ENCODE results near the gene TBXAS1. TPM values are rescaled to one million over a fixed set of nuclear protein-coding genes. Genes with fewer than 3 reads are reported as not detected.

The TBXAS1 gene
- total and polyA plus RNA-seq, 2 donors from 2014 or later: 14.2 to 33.6 TPM

DNA sequence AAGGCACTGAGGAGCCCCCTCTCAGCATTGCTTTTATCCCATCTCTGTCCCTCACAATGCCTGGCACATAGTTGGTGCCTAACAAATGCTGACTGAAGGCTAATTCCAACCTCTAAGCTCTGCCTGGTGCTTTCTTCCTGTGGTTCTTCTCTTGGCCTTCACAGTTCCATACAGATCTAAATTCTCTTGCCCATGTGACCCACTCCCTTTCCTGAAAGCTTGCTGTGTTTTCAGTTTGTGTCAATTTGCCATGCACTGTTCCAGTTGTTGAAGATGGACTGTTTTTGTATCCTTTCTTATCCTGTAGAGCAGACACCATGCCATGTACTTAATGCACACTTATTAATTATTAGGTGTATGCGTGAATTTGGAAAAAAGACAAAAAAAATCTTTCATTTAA, 9.2 kb downstream of the TBXAS1 start:
- Histone ChIP-seq H3K4me1 (ENCODE audit: control insufficient read depth in 2 of 3, insufficient read depth in 2 of 3, low read depth in 1 of 3, low read length in 3 of 3) (peaks cover 0 to 6% (median 0%) of the 10 kb centered on the region in 3 donors), H3K36me3 (ENCODE audit: control insufficient read depth in 2 of 3, insufficient read depth in 3 of 3, low read length in 3 of 3) (no peaks in the 10 kb centered on the region), H3K27me3 (ENCODE audit: control insufficient read depth, insufficient read depth, low read length) (no peaks in the 10 kb centered on the region), H3K9me3 (ENCODE audit: control insufficient read depth in 2 of 3, insufficient read depth in 1 of 3, low read length in 3 of 3) (no peaks in the 10 kb centered on the region), H3K4me3 (ENCODE audit: low read length in 3 of 3) (no peak overlapping the region), H3K9ac (ENCODE audit: low read length in 3 of 3) (no peak overlapping the region), H3K27ac (ENCODE audit: low read depth in 2 of 2, low read length in 2 of 2) (no peak overlapping the region)
- DNase-seq (no peak), FAIRE-seq (no peak)
- TF ChIP-seq, protein P1, sequence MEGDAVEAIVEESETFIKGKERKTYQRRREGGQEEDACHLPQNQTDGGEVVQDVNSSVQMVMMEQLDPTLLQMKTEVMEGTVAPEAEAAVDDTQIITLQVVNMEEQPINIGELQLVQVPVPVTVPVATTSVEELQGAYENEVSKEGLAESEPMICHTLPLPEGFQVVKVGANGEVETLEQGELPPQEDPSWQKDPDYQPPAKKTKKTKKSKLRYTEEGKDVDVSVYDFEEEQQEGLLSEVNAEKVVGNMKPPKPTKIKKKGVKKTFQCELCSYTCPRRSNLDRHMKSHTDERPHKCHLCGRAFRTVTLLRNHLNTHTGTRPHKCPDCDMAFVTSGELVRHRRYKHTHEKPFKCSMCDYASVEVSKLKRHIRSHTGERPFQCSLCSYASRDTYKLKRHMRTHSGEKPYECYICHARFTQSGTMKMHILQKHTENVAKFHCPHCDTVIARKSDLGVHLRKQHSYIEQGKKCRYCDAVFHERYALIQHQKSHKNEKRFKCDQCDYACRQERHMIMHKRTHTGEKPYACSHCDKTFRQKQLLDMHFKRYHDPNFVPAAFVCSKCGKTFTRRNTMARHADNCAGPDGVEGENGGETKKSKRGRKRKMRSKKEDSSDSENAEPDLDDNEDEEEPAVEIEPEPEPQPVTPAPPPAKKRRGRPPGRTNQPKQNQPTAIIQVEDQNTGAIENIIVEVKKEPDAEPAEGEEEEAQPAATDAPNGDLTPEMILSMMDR (IDR thresholded peaks at IDR 0.05; ENCODE audit: borderline replicate concordance, extremely low read depth, insufficient read depth): no peak
- intact Hi-C loops (cut with DNase I): no loop called here

DNA sequence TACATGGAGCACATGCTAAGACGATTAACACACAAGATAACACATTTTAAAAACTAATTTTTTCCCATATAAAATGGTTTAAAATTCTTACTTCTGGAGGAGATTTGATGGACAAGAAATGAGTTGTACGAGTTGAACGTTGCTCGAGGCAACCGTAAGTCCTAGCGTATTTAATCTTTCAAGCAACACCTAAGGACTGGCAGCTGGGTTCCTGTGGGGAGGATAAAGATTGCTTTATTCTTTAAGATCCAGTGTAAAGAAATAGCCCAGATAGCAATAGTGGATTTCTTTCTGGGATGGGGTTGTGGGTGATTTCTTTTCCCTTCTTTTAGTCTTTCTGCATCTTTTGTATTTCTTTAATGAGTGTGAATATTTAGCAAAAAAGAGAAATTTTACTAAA, 9.8 kb downstream of the TBXAS1 start:
- H3K27me3 ChIP-seq (ENCODE audit: control insufficient read depth, insufficient read depth, low read length): no peaks in the 10 kb centered on the region
- FAIRE-seq (no peak), DNase-seq (no peak)
- no peaks in the 10 kb centered on the region for H3K9me3 ChIP-seq (ENCODE audit: control insufficient read depth in 2 of 3, insufficient read depth in 1 of 3, low read length in 3 of 3)
- intact Hi-C loops (cut with DNase I): no loop called here
- no peak overlapping the region for H3K27ac ChIP-seq (ENCODE audit: low read depth in 2 of 2, low read length in 2 of 2)
- TF ChIP-seq, protein P1 (IDR thresholded peaks at IDR 0.05; ENCODE audit: borderline replicate concordance, extremely low read depth, insufficient read depth): no peak
- no peak overlapping the region for H3K4me3 ChIP-seq (ENCODE audit: low read length in 3 of 3)
- H3K4me1 ChIP-seq (ENCODE audit: control insufficient read depth in 2 of 3, insufficient read depth in 2 of 3, low read depth in 1 of 3, low read length in 3 of 3): peaks cover 0 to 6% (median 0%) of the 10 kb centered on the region in 3 donors
- no peaks in the 10 kb centered on the region for H3K36me3 ChIP-seq (ENCODE audit: control insufficient read depth in 2 of 3, insufficient read depth in 3 of 3, low read length in 3 of 3)
- no peak overlapping the region for H3K9ac ChIP-seq (ENCODE audit: low read length in 3 of 3)

DNA sequence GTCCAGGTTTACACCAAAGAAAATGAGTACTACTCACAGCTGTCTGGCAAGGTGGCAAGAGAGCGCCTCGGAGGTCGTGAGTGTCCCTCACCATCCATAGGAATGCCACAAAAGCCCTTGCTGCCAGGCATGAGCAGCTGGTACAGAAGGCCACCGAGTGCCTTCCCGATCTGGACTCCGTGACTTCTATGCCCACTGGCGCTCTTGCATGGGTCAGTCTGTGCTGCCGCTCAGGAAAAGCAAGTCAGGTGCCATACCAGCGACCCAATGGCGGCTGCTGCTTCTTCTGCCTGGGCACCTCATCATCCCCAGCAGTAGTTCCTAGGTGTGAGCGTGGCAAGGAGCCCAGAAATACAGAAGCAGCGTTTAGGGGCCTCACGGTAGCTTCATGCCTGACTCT, 11.7 kb downstream of the TBXAS1 start:
- FAIRE-seq: no peak
- H3K4me1 ChIP-seq (ENCODE audit: control insufficient read depth in 2 of 3, insufficient read depth in 2 of 3, low read depth in 1 of 3, low read length in 3 of 3): peaks cover 0 to 6% (median 0%) of the 10 kb centered on the region in 3 donors
- H3K36me3 ChIP-seq (ENCODE audit: control insufficient read depth in 2 of 3, insufficient read depth in 3 of 3, low read length in 3 of 3): no peaks in the 10 kb centered on the region
- H3K4me3 ChIP-seq (ENCODE audit: low read length in 3 of 3): no peak overlapping the region
- intact Hi-C loops (cut with DNase I): no loop called here
- TF ChIP-seq, protein P1 (IDR thresholded peaks at IDR 0.05; ENCODE audit: borderline replicate concordance, extremely low read depth, insufficient read depth): no peak
- DNase-seq: no peak
- no peak overlapping the region for H3K9ac ChIP-seq (ENCODE audit: low read length in 3 of 3)
- no peaks in the 10 kb centered on the region for H3K27me3 ChIP-seq (ENCODE audit: control insufficient read depth, insufficient read depth, low read length)
- H3K27ac ChIP-seq (ENCODE audit: low read depth in 2 of 2, low read length in 2 of 2): no peak overlapping the region
- no peaks in the 10 kb centered on the region for H3K9me3 ChIP-seq (ENCODE audit: control insufficient read depth in 2 of 3, insufficient read depth in 1 of 3, low read length in 3 of 3)

All from kidney (tissue), 14 donors.